HepG2 (cell line): ENCODE data around the gene TULP3. TPM values are rescaled to one million over a fixed set of nuclear protein-coding genes. Genes with fewer than 3 reads are reported as not detected.

ENCODE experiments used
- ATAC-seq: fragments of 200-7000 bp; cut with Tn5 transposase; 3 replicates; pipeline ENCODE4 v1.9.1; 2020; ENCODE audit warnings: mild to moderate bottlenecking, moderate library complexity
- BruUV-seq: library from RNA; stranded (reverse); fragments of 400-500 nt; replicated peaks from 2 replicates; lab custom pipeline; 2021; lab: Mats Ljungman, UMichigan
- CTCF ChIA-PET: fragments of 300-600 bp; formaldehyde crosslinking; extraction: SDS; loops from one replicate; lab custom pipeline; 2021; ENCODE audit warnings: low total read pairs, inconsistent platforms, low intra/inter-chr PET ratio; lab: Yijun Ruan, JAX
- POLR2A ChIA-PET: fragments of 350-600 bp; sonication (Branson Sonifier 250); formaldehyde crosslinking; loops from one replicate; lab custom pipeline; 2020; ENCODE audit warnings: antibody characterized with exemption, inconsistent platforms; lab: Yijun Ruan, JAX
- DNase-seq: peaks from one replicate; pipeline ENCODE4 v3.0.0-alpha.2; 2015; ENCODE audit warnings: low spot score
- FAIRE-seq: peaks from 3 replicates; lab custom pipeline; 2011; peaks lifted over from hg19 to GRCh38; lab: Jason Lieb, UNC
- H2AFZ ChIP-seq: one replicate; pipeline ENCODE4 v1.6.1; 2011; ENCODE audit warnings: low read length, inconsistent platforms
- H3K27ac ChIP-seq: fragments of 300-600 bp; 3 replicates; pipeline ENCODE4 v1.8.0; 2011; ENCODE audit warnings: mixed run types, mild to moderate bottlenecking, mixed read lengths, low read length, inconsistent platforms; ENCODE audit not compliant: insufficient read depth; ENCODE audit errors: extremely low read length
- H3K27me3 ChIP-seq, 2 experiments: fragments of 200-600 bp in 1 of 2; 2 replicates in 1 of 2; 3 replicates in 1 of 2; pipeline versions ENCODE4 v1.6.0 to v1.8.0; 2011; ENCODE audit warnings: low read length in 2 of 2, mild to moderate bottlenecking in 2 of 2, moderate library complexity in 2 of 2, inconsistent platforms in 1 of 2; ENCODE audit not compliant: insufficient read depth in 2 of 2, control insufficient read depth in 1 of 2
- H3K36me3 ChIP-seq, 2 experiments: fragments of 200-600 bp in 1 of 2; replicated peaks in 1 of 2; 2 replicates in 1 of 2; 3 replicates in 1 of 2; pipeline versions ENCODE4 v1.5.1 to v1.8.0; 2011; ENCODE audit warnings: low read length in 2 of 2, inconsistent platforms in 1 of 2; ENCODE audit not compliant: insufficient read depth in 2 of 2, control insufficient read depth in 1 of 2
- H3K4me1 ChIP-seq: 2 replicates; pipeline ENCODE4 v1.5.1; 2012; ENCODE audit warnings: low read length, inconsistent platforms; ENCODE audit not compliant: insufficient read depth
- H3K4me2 ChIP-seq: 2 replicates; pipeline ENCODE4 v1.6.0; 2011; ENCODE audit warnings: low read depth, low read length, inconsistent platforms
- H3K4me3 ChIP-seq, 3 experiments: fragments of 200-600 bp in 1 of 3; sonication (generic), shearing (Covaris generic) in 1 of 3; replicated peaks in 1 of 3; 2 replicates each; pipeline ENCODE4 v1.5.1; 2011 to 2016; ENCODE audit warnings: low read length in 3 of 3, inconsistent platforms in 2 of 3, low read depth in 2 of 3, mild to moderate bottlenecking in 2 of 3, control low read depth in 1 of 3, mixed read lengths in 1 of 3; ENCODE audit not compliant: insufficient read depth in 1 of 3
- H3K79me2 ChIP-seq: one replicate; pipeline ENCODE4 v1.6.1; 2011; ENCODE audit warnings: low read length, inconsistent platforms; ENCODE audit not compliant: insufficient read depth
- H3K9ac ChIP-seq: 2 replicates; pipeline ENCODE4 v1.6.0; 2011; ENCODE audit warnings: mild to moderate bottlenecking, low read depth, low read length, inconsistent platforms; ENCODE audit not compliant: insufficient read depth
- H3K9me3 ChIP-seq: 2 replicates; pipeline ENCODE4 v1.5.1; 2012; ENCODE audit warnings: mild to moderate bottlenecking, low read length
- H4K20me1 ChIP-seq: 2 replicates; pipeline ENCODE4 v1.6.0; 2011; ENCODE audit warnings: inconsistent platforms, mild to moderate bottlenecking, low read length, moderate library complexity; ENCODE audit not compliant: insufficient read depth
- ATRX ChIP-seq: sonication (generic); formaldehyde crosslinking; IDR thresholded peaks from 2 replicates; pipeline ENCODE4 v1.4.0; 2020; ENCODE audit warnings: missing genetic modification reagents, borderline replicate concordance
- DNMT3B ChIP-seq: conservative IDR thresholded peaks from 2 replicates; pipeline ENCODE4 v1.6.1; 2016; ENCODE audit warnings: missing biosample characterization, control low read depth
- GFI1 ChIP-seq: sonication (generic); formaldehyde crosslinking; IDR thresholded peaks from 2 replicates; pipeline ENCODE4 v1.5.0; 2020; ENCODE audit warnings: missing genetic modification reagents, mild to moderate bottlenecking, borderline replicate concordance
- PRMT3 ChIP-seq: sonication (generic); formaldehyde crosslinking; IDR thresholded peaks from 2 replicates; pipeline ENCODE4 v1.8.1; 2022; ENCODE audit warnings: low read depth, mild to moderate bottlenecking, moderate library complexity, missing genetic modification reagents, borderline replicate concordance
- RBM22 ChIP-seq: fragments of 200-400 bp; formaldehyde crosslinking; optimal IDR thresholded peaks from 2 replicates; pipeline ENCODE3; 2017; ENCODE audit warnings: mild to moderate bottlenecking, low read length, moderate library complexity
- RORA ChIP-seq: sonication (generic); formaldehyde crosslinking; IDR thresholded peaks from 2 replicates; pipeline ENCODE4 v1.5.0; 2020; ENCODE audit warnings: mild to moderate bottlenecking, missing genetic modification reagents, moderate library complexity
- SKIL ChIP-seq: sonication (generic); formaldehyde crosslinking; IDR thresholded peaks from 2 replicates; pipeline ENCODE4 v1.8.0; 2022; ENCODE audit warnings: missing genetic modification reagents, mild to moderate bottlenecking, moderate library complexity, borderline replicate concordance
- TEAD3 ChIP-seq: optimal IDR thresholded peaks from 2 replicates; pipeline ENCODE3; 2016; ENCODE audit warnings: borderline replicate concordance
- TRIM22 ChIP-seq: fragments of 450-650 bp; IDR thresholded peaks from 2 replicates; pipeline ENCODE4 v1.6.1; 2017
- ZFP37 ChIP-seq: sonication (generic); formaldehyde crosslinking; IDR thresholded peaks from 2 replicates; pipeline ENCODE4 v1.4.0; 2020; ENCODE audit warnings: missing genetic modification reagents, borderline replicate concordance
- ZNF337 ChIP-seq: sonication (generic); formaldehyde crosslinking; IDR thresholded peaks from 2 replicates; pipeline ENCODE4 v1.5.1; 2020; ENCODE audit warnings: missing genetic modification reagents, low read depth, mild to moderate bottlenecking, borderline replicate concordance
- ZNF597 ChIP-seq: sonication (generic); formaldehyde crosslinking; IDR thresholded peaks from 2 replicates; pipeline ENCODE4 v1.5.0; 2020; ENCODE audit warnings: missing genetic modification reagents
- ZNF605 ChIP-seq: sonication (generic); formaldehyde crosslinking; IDR thresholded peaks from 2 replicates; pipeline ENCODE4 v1.8.0; 2022; ENCODE audit warnings: mild to moderate bottlenecking, missing genetic modification reagents
- WGBS: methylation state at CpG from one replicate; pipeline ENCODE4 v1.1.6; 2017; ENCODE audit warnings: low lambda C conversion rate; 5-methylcytosine and 5-hydroxymethylcytosine counted together
- in situ Hi-C: cut with HindIII; loops from 2 replicates; pipeline ENCODE4 v1.10.0; 2017; ENCODE audit warnings: low pct_unique_long_range_greater_than_20kb; ENCODE audit not compliant: extremely low pct_ligation_motif_present
- intact Hi-C: fragments of 100-400 bp; cut with micrococcal nuclease; formaldehyde crosslinking; loops from one replicate; pipeline ENCODE4 v1.10.0; 2022; ENCODE audit not compliant: unreplicated experiment
- polyA plus RNA-seq, 8 experiments: library from polyadenylated mRNA; depleted of rRNA in 3 of 8; stranded (reverse) in 7 of 8; unstranded in 1 of 8; fragments of >200 nt; fragmentation: Illumina TruSeq in 4 of 8; extraction: Trizol in 4 of 8; gene quantifications; 2 replicates each; pipeline versions ENCODE4 v1.2.1 to v1.2.3, GENCODE V29; 2011 to 2016; ENCODE audit warnings: low read depth in 4 of 8, missing spikeins in 1 of 8, mixed read lengths in 1 of 8; ENCODE audit not compliant: insufficient read depth in 1 of 8
- total RNA-seq, 5 experiments: library from RNA; depleted of rRNA; stranded (reverse); fragments of >200 nt; fragmentation: Illumina TruSeq; extraction: Trizol; gene quantifications; 2 replicates each; pipeline ENCODE4 v1.2.3, GENCODE V29; 2016; ENCODE audit warnings: low read depth in 1 of 5

The TULP3 gene
- total and polyA plus RNA-seq, 2 of the 13 experiments (the other 11 are each of a cell fraction or from before 2014, with no cell fraction given), result 11.2 to 13.2 TPM

- intact Hi-C loops (no loop called here), in situ Hi-C loops (no loop called here)
- Histone ChIP-seq H3K4me1 (no peaks in the 10 kb centered on the region), H3K79me2 (no peaks in the 10 kb centered on the region), H2AFZ (no peak overlapping the region), H4K20me1 (no peaks in the 10 kb centered on the region), H3K9ac (no peak overlapping the region), H3K4me3 (no peak overlapping the region), H3K9me3 (no peaks in the 10 kb centered on the region), H3K27me3 (no peaks in the 10 kb centered on the region), H3K27ac (no peak overlapping the region), H3K4me2 (no peak overlapping the region), H3K36me3 (peaks cover 12 to 43% of the 10 kb centered on the region in 2 experiments)
- no TSS peak for BruUV-seq
- CTCF ChIA-PET, result no interaction called here
- TF ChIP-seq ATRX (no peak), GFI1 (CRISPR knock-in tag) (no peak), SKIL (CRISPR knock-in tag) (no peak)
- WGBS, result 96% methylated on average over 6 of the region's 6 CpGs
- POLR2A ChIA-PET, result no interaction called here
- ATAC-seq (no peak), DNase-seq (no peak), FAIRE-seq (no peak)
Observed at GRCh38 chr12:2933586-2933985, 42.9 kb downstream of the TULP3 start.

- no peaks in the 10 kb centered on the region for H3K4me1 ChIP-seq
- over 99% methylated on average over 6 of the region's 6 CpGs for WGBS
- no peak for ATAC-seq
- intact Hi-C loops (no loop called here), in situ Hi-C loops (no loop called here)
- H3K4me3 ChIP-seq, result no peak overlapping the region
- no peaks in the 10 kb centered on the region for H3K27me3 ChIP-seq
- H3K27ac ChIP-seq, result no peak overlapping the region
- no peak for FAIRE-seq
- ChIA-PET CTCF (no interaction called here), POLR2A (no interaction called here)
- H3K79me2 ChIP-seq, result no peaks in the 10 kb centered on the region
- no peak for DNase-seq
- H3K9me3 ChIP-seq, result no peaks in the 10 kb centered on the region
- BruUV-seq, result no TSS peak
- H3K9ac ChIP-seq, result no peak overlapping the region
- no peak overlapping the region for H3K4me2 ChIP-seq
- no peaks in the 10 kb centered on the region for H4K20me1 ChIP-seq
- H2AFZ ChIP-seq, result no peak overlapping the region
- peaks cover 14 to 41% of the 10 kb centered on the region in 2 experiments for H3K36me3 ChIP-seq
- TF ChIP-seq DNMT3B (CRISPR knock-in tag) (no peak), ZNF597 (no peak), ZNF605 (CRISPR knock-in tag) (no peak), RORA (CRISPR knock-in tag) (no peak), RBM22 (no peak), ZFP37 (CRISPR knock-in tag) (no peak), TEAD3 (no peak), TRIM22 (no peak), PRMT3 (CRISPR knock-in tag) (no peak), ZNF337 (no peak)
Observed at GRCh38 chr12:2934371-2934770, 43.7 kb downstream of the TULP3 start.
